HG03565 (cell line): ENCODE results near the gene SKI.
"Not testable (repeated sequence)": the region's sequence is repeated elsewhere in the genome, so short reads cannot be mapped to it uniquely, and the experiment has no call there.

Experiments used
- ATAC-seq: cut with Tn5 transposase; IDR thresholded peaks from one replicate; pipeline ENCODE4 v1.9.1; 2021; ENCODE audit warnings: mild to moderate bottlenecking, moderate library complexity; ENCODE audit not compliant: unreplicated experiment

The SKI gene

DNA sequence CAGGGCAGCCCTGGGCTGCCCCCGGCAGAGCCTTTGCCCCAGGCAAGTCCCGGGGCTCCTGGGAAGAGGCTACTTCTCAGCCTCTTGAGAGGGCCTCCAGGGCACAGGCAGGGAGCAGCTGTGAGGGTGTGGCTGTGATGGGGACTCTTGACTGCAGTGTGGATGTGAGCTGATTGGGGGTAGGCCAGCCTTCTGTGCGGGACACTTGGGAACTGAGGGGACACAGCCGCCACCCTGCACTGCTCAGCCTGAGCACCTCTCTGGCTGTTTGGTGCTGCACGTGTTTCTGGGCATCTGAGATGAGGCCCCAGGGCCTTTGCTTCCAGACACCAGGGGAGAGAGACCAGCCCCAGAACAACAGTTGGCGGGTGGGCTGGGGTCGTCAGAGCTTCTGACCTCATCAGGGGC lies 62.1 kb downstream of the SKI start:
- no peak for ATAC-seq

DNA sequence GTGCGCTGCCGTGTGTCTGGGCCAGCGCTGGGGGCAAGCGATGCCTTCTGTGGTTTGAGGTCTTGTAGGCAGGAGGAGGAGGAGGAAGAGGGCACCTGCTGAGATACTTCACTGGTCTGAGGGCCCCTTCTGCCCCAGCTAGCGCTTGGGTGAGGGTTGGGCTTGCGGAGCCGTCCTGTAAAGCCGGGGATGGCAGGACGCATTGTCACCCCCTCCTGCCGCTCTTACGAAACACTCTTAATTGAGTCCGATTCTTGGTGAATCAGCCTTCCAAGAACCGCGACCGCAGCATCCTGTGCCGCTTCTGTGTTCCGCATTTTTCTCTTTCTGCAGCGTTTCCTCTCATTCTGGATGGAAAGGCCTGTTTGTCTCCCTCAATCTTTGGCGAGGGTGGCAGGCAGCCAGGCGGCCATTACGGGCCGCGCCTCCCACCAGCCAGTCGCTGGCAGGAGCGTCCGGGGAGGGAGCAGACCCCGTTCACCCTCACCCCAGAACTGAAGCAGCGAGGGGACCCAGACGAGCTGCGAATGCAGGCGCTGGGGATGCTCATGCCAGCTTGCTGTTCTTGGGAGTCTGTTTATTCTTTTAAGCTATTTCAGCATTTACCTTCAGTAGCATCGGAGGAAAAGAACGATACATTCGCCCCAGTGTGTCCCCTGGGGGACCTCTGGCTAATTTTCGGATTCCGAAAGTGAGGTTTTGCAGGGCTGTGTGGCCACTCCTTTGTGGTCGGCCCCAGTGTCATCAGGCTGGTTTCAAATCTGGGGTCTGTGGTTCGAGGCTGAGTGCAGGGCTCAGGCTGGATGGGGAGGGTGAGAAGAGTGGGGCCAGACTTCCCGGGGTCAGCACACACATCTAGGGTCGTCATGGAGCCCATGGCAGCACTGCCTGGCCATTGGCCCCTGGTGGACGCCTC lies 62.7 kb downstream of the SKI start:
- no peak for ATAC-seq

DNA sequence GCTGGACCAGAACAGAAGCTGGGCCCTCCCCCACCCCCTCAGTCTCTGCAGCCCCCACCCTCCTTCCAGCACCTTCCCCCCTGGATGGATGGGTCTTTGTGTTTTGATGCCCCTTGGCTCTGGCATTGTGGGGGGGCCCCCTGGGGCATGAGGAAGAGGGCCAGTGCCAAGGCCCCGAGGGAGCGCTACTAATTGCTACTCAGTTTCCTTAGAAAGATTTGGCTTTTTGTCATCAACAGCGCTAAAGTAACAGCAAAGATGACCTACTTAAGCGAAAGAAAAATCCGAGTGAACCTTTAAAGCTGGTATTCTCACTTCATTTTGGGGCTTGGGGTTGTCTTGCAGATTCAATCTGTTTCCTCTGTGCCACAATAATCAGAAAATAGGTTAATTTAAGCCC lies 63.5 kb downstream of the SKI start:
- no peak for ATAC-seq

DNA sequence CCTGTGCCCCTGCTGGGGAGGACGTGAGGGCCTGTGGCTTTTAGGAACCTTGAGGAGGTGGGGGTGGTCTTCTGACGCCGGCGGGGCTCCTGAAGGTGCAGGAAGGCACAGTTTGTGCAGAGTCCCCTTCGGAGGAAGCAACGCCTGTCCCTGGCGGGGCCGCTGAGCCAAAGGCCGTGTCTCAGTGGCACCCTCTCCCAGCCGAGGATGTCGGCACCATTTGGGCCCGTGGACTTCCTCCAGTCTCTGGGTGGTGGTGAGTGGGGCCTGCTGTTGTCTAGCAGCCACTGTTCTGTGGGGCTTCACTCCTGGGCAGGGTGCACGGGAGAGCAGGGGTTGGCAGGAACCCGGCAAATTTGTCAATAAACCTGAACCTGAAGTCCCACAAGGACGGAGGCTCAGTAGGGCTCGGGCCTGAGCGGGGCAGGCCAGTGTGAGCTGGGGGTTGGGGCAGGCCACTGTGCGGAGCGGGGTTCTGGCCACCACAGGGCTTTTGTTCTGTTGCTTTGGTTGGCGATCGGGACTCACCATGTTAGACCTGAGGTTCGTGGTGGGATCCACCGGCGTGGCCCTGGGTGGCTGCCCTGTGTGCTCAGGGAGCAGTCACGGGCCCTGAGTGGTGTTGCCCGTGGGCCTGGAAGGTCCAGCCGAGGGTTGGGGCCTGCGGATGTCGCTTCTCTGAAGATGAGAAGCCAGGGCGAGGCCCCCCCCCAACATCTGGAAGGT lies 64.8 kb downstream of the SKI start:
- ATAC-seq = no peak

DNA sequence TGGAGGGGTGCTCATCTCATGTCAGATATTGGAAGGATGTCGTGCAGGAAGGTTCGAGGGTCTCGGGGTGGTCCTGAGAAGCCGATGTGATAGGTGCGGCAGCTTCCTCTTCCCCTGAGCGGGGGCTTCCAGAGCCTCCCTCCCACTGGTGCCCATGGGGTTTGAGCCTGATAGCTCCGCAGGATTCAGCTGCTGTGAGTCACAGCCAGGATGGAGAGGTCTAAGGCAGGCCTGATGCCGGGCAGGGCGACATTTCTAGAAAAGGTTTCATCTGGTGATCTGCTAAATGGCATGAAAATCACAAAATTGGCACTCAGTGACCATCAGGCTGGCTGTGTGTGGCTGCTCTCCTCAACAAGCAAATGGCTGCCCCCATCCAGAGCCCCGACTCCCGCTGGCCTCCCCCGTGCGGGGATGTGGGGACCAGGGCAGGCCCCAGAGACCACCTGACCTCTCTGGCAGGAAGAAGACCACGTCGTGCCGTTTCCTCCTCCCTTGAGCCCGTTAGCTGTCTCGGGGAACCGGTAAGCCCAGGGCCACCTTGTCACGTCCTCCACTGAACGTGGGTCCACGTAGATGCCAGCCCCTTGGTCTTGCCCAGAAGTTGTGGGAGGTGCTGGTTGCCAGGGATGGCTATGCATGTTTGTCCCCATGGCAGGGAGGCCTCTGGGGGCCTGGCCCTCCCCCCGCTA lies 66.1 kb downstream of the SKI start:
- no peak for ATAC-seq

DNA sequence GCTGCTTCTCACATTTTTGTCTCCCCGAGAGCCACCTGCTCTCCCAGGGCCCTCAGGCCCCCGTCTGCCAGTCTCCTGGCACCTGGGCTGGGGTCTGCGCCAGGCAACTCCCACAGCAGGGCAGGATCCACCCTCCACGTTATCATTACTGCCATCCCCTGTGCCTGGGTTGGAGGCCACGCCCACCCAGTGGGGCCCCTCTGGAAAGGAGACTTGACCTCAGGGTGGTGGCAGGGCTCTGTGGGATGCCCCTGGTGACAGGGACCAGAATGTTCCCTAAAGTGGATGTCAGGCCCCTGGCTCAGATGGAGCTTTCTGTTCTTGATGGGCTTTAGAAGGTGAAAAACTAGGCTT lies 66.6 kb downstream of the SKI start:
- no peak for ATAC-seq

DNA sequence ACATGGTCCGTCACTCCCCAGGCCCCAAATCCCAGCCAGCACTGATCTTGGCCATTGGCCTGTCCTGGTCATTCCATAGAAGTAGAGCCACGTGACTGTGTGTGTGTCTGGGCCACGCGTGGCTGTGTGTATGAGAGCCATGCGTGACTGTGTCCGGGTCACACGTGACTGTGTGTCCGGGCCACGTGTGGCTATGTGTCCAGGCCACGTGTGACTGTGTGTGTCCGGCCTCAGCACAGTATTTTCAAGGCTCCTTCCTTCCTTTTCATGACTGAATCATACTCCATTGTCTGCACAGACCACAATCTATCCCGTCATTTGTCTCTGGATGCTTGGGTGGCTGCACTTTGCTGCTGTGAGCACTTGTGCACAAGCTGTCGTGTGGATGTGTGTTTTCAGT lies 67.4 kb downstream of the SKI start:
- no peak for ATAC-seq

DNA sequence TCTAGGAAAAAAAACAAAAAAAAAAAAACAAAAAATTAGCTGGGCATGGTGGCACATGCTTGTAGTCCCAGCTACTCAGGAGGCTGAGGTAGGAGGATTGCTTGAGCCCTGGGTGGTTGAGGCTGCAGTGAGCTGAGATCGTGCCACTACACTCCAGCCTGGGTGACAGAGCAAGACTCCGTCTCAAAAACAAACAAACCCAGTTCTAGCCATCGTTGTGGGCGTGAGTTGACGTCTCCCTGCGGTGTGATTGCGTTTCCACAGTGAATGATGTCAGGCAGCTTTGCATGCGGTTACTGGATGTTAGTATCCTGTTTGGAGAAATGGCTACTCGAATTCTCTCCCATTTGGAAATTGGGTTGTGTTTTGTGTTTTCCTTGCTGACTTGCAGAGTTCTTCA lies 68.1 kb downstream of the SKI start:
- not testable (repeated sequence) for ATAC-seq

DNA sequence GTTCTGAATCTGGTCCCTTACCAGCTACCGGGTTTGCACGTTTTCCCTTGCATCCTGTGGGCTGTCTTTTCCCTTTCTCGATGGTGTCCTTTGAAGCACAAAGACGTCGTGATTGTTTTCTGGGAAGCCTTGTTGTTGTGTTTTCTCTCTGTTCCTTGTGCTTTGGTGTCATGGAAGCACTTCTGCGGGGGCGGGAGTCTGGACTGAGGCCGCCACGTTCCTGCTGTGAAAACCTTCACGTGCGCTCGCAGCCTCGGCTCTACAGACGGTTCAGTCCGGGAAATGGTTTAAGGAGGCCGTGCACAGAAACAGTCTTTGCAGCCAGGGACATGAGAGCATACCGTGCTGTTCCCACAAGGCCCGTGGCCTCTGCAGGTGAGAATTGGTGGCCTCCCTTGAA lies 68.5 kb downstream of the SKI start:
- no peak for ATAC-seq

DNA sequence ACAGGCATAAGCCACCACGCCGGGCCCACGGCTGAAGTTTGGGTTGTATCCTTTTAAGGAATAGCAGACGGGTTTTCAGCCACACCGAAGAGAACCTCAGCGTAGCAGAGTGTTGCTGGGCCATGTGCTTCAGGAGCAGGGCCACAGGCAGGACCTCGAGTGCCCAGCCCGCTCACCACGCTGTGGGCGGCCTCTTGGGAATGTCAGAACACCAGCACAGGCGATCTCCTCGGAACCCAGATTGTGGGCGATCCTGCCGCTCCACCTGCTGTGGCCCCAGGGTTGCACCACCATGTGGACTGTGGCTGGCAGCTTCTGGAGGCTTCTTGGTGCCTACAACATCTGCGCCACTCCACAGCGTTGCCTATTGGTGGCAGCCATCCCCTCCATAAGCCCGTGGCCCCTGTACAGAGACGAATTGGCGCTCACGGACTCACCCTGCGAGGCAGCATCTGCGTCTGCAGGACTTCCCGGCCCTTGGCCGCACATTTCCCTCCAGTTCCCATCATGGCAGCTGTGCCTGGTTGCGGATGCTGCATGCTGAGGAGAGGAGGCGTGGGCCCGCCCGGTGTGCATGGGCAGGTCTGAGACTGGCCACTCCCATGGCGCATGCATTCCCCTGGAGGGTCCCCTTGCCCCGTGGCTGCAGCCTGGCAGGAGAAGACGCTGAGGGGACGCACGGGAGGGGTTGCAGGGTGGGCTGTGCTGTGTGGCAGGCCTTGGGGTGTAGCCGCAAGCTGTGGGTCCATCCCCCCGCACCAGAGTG lies 69.3 kb downstream of the SKI start:
- no peak for ATAC-seq

DNA sequence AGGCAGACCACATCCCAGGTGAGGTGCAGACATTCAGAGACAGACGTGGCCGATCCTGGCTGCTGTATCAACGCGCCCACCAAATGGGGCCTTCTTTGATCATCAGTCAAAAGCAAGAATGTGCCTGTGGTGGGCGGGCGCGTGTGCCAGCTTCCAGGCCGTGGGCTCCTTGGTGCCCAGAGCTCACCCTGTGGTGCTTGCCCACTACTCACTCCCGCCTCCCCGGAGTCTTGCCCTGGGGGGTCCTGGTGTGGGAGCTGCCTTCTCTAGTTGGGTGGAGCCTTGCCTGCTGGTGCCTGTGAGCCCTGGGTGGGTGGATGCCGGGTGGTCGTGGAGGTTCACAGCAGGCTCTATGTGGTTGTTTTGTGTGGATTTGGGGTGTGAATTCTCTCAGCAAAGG lies 70.6 kb downstream of the SKI start:
- ATAC-seq = no peak

DNA sequence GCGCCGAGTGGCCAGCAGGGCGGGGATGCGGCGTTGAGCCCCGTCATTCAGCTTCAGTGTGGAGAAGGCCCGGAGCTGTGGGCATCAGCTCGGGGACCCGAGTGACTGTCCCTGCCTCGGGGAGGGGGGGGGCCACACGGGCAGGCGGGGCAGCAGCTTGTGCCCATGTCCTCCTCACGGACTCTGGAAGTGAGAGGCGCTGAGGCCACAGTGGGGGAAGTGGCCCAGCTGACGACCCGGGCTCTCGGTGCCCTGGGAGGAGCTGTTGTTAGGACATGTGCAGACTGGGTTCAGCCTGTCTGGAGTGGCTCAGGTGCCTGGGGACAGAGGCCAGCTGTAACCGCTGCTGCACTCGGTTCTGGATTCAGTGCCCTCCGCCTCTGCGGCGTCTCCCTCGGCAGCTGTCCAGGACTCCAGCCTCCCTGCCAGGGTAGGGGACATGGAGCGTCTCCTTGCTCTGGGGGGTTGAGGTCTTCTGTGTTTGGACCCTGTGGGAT lies 71.1 kb downstream of the SKI start:
- ATAC-seq = no peak

DNA sequence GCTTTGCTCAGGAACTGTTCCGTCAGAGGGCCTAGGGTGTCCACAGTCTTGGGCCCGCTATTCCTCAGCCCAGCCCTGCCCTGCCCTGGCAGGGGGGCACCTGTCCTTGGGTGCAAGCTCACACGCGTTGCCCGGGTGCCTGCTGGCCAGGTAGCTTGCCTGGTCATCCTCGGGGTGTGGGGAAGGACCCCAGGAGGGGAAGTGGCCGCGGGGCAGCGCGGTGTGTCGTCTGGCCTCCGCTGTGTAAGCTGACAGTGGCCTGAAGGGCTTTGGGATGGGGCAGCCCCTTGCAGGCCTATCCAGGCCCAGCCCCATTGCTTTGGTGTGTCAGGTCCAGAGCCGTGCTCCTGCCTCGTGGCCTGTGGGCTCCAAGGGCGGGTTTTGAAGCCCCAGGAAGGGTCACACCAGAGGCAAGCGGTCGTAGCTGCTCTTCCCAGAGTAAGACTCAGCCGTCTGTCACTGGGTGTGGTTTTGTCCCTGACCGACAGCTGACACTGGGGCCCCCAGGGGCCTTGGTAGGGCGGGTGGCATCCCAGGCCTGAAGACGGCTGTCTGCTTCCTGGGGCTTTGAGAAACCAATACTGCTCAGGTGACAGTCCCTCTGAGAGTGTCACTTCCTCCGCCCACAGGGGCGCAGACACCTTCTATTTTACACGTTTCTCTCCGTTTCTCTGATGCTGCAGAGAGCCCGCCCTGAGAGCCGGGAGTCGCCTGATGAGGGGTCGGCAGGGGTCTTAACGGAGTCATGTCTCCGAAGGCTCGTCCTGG lies 72.1 kb downstream of the SKI start:
- ATAC-seq = peak; percentile 78

DNA sequence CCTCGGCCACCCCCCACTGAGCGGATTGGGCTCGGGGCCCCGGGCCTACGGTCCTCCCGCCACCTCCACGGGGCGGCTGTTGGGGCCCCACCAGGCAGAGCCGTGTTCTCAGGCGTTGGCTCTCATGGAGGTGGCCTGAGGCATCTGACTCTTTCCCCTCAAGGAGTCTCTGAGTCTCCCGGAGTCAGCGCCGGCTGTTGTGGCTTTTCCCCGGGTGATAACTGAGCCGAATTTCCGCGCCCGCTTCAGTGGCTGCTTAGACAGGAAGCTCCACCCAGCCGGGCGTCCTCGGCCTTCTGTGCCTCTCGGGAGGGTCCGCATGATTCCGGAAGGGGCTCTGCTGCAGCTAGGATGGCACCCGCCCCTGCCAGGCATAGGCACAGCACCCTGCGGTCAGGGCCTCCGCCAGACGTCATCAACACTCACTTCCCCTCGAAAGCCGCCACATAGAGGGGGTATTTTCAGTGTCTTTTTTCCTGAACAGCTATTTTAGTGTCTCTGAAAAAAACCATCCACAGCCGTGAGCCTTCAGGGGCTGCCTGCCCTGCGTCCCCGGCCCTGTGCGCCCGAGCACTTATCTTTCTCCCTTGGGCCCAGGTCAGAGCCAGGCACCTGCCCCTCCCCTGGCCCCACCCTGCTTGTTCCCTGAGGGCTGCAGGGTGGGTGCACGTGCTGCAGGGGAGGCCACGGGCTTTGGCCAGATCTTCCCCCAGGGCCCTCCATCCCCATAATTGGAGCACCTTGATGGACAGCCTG lies 72.9 kb downstream of the SKI start:
- ATAC-seq = peak; percentile 31

DNA sequence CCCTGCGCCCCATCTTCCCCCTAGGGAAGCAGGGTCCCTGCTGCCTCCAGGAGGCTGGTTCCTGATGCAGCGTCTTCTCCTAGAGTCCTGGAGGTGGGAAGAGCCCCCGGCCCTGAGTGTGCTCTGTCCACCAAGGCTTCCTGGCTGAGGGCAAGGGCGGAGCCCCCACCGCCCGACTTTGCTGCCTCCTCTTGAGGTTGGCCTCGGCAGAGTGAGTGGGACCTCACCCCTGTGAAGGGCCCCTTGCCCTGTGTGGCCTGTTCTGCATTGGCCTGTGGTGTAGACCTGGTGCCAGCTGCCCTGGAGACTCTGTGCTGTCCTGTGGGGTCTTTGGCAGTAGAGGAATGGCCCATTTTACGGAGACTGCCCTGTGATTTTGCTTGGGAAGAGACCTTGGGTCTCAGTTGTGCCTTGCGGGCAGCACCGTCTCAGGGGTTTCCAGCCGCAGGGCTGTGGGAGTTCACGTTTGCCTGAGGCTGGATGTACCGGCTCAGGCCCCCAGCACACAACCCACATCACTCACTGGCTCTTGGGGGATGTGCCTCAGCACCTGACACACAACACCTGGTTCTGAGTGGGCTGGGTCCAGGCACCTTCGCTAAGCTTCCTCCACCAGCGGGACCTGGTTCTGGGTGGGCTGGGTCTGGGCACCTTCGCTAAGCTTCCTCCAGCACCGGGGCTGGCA lies 73.6 kb downstream of the SKI start:
- ATAC-seq = no peak

DNA sequence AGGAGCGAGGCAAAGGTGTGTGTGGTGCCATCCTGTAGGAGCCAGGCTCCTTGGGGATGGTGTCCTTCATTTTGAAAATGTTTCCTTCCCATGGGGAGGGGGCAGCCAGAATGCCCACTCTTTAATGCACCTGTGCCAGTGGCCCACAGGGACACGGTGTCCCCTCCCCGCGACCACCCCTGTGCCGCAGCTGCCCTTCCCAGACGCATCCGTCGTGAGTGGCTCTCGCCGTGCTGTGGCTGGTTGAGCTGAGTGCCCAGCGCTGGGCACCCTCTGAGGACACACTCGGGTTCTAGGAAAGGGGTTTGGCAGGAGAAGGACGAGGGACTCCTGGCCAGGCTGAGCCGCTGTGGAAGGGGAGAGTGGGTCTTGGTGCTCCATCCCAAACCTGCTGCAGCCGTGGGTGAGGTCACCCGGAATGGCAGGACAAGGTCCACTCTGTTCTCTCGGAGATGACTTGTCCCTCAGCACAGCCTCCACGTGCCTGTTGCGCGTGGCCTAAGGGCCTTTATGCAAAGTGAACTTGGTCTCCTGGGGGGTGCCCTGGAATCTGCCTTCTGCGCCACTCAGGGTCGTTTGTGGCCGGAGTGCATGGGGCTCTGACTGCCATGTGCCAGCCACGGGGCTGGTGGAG lies 74.3 kb downstream of the SKI start:
- no peak for ATAC-seq

DNA sequence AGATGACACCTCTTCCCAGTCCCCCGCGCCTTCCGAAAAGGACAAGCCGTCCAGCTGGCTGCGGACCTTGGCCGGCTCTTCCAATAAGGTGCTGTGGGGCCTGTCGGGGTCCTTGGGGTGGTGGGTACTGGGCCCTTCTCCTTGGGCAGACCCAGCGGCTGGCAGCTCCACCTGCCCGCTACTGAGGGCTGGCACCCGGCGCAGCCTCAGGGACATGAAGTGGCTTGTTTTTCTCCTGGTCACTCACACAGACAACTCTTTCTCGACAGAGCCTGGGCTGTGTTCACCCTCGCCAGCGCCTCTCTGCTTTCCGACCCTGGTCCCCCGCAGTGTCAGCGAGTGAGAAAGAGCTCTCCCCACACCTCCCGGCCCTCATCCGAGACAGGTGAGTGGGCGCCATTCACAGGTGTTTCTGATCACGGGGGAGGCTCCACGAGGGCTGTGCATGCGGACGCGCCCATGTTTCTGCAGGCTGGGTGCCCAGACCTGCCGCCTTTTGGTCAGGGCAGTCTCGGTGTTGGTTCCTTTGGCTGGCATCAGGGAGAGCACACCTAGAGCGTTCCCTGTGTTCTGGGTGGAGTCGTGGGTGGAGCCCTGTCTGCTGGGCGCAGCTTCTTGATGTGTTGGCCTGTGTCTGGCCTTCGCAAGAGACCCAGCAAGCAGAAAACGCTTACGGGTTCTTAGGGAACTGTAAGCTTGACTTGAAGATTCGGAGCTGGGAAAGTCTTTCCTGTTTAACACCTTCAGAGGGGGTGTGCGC lies 75.1 kb downstream of the SKI start:
- ATAC-seq = no peak

DNA sequence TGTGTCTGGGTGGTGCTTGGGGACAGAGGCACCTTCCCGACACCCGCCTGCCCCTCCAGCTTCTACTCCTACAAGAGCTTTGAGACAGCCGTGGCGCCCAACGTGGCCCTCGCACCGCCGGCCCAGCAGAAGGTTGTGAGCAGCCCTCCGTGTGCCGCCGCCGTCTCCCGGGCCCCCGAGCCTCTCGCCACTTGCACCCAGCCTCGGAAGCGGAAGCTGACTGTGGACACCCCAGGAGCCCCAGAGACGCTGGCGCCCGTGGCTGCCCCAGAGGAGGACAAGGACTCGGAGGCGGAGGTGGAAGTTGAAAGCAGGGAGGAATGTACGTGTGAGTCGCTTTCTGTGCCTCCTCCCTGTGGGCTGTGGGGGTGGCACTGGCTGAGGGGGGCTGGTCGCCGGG lies 75.7 kb downstream of the SKI start:
- no peak for ATAC-seq
